K562 (cell line): ENCODE results near the gene SLIRP. TPM values are rescaled to one million over a fixed set of nuclear protein-coding genes. Genes with fewer than 3 reads are reported as not detected.

ENCODE experiments used
- ATF1 ChIP-seq, 2 experiments: fragments of 450-650 bp in 1 of 2; IDR thresholded peaks; 2 replicates each; pipeline ENCODE4 v1.6.1; 2016; ENCODE audit warnings: missing compliant biosample characterization in 1 of 2, missing genetic modification characterization in 1 of 2
- ATF3 ChIP-seq, 2 experiments: fragments of 450-650 bp in 1 of 2; sonication (generic) in 1 of 2; formaldehyde crosslinking in 1 of 2; IDR thresholded peaks in 1 of 2; conservative IDR thresholded peaks in 1 of 2; 2 replicates each; pipeline versions ENCODE4 v1.6.1 to v1.8.1; 2016 to 2023; ENCODE audit warnings: mild to moderate bottlenecking in 2 of 2, moderate library complexity in 2 of 2, inconsistent platforms in 1 of 2, missing genetic modification reagents in 1 of 2
- CBFA2T3 ChIP-seq: fragments of 450-650 bp; IDR thresholded peaks from 2 replicates; pipeline ENCODE4 v1.6.1; 2017
- CEBPG ChIP-seq, 3 experiments: fragments of 200-800 bp in 1 of 3; sonication (Bioruptor generic) in 1 of 3; sonication (generic) in 1 of 3; formaldehyde crosslinking in 1 of 3; IDR thresholded peaks in 2 of 3; conservative IDR thresholded peaks in 1 of 3; 2 replicates each; pipeline versions ENCODE4 v1.6.1 to v1.8.0; 2016 to 2022; ENCODE audit warnings: missing compliant biosample characterization in 2 of 3, missing genetic modification characterization in 2 of 3, mild to moderate bottlenecking in 1 of 3, missing genetic modification reagents in 1 of 3
- CREB1 ChIP-seq, 2 experiments: sonication (generic) in 1 of 2; formaldehyde crosslinking in 1 of 2; IDR thresholded peaks; 2 replicates each; pipeline versions ENCODE4 v1.6.1 to v1.8.0; 2012 to 2022; ENCODE audit warnings: inconsistent platforms in 1 of 2, mild to moderate bottlenecking in 1 of 2, missing genetic modification reagents in 1 of 2, moderate library complexity in 1 of 2
- E2F4 ChIP-seq: sonication (generic); formaldehyde crosslinking; IDR thresholded peaks from 2 replicates; pipeline ENCODE4 v1.8.0; 2022; ENCODE audit warnings: mild to moderate bottlenecking, low read depth, missing genetic modification reagents
- ETV1 ChIP-seq: fragments of 450-650 bp; conservative IDR thresholded peaks from 2 replicates; pipeline ENCODE4 v1.6.1; 2016; ENCODE audit warnings: missing genetic modification characterization, control low read depth, low read depth, missing compliant biosample characterization
- GATAD2B ChIP-seq: fragments of 450-650 bp; IDR thresholded peaks from 2 replicates; pipeline ENCODE4 v1.6.1; 2017; ENCODE audit warnings: mild to moderate bottlenecking, borderline replicate concordance
- HMG20B ChIP-seq: fragments of 250-450 bp; sonication (Bioruptor Pico); IDR thresholded peaks from 2 replicates; pipeline ENCODE4 v1.5.0; 2021; ENCODE audit warnings: mild to moderate bottlenecking
- KAT7 ChIP-seq: sonication (generic); formaldehyde crosslinking; IDR thresholded peaks from 2 replicates; pipeline ENCODE4 v1.8.0; 2022; ENCODE audit warnings: missing genetic modification reagents, mild to moderate bottlenecking, borderline replicate concordance
- LARP7 ChIP-seq: fragments of 450-650 bp; IDR thresholded peaks from 2 replicates; pipeline ENCODE4 v1.6.1; 2016
- NR2C2 ChIP-seq, 2 experiments: fragments of 200-800 bp in 1 of 2; sonication (Bioruptor generic) in 1 of 2; sonication (generic) in 1 of 2; formaldehyde crosslinking in 1 of 2; IDR thresholded peaks; 2 replicates each; pipeline versions ENCODE4 v1.6.1 to v1.8.0; 2016 to 2022; ENCODE audit warnings: mild to moderate bottlenecking in 1 of 2, missing compliant biosample characterization in 1 of 2, missing genetic modification characterization in 1 of 2, missing genetic modification reagents in 1 of 2
- PHF20 ChIP-seq: fragments of 450-650 bp; IDR thresholded peaks from 2 replicates; pipeline ENCODE4 v1.6.1; 2018; ENCODE audit not compliant: partially characterized antibody
- PKNOX1 ChIP-seq: fragments of 450-650 bp; IDR thresholded peaks from 2 replicates; pipeline ENCODE4 v1.6.1; 2016
- POLR2G ChIP-seq: fragments of 200-400 bp; formaldehyde crosslinking; IDR thresholded peaks from 2 replicates; pipeline ENCODE4 v1.6.1; 2017; ENCODE audit warnings: low read depth, mild to moderate bottlenecking, antibody characterized with exemption, low read length, moderate library complexity
- SIX5 ChIP-seq, 2 experiments: IDR thresholded peaks; 2 replicates each; pipeline ENCODE4 v1.6.1; 2011; ENCODE audit warnings: low read length in 2 of 2, borderline replicate concordance in 1 of 2, low read depth in 1 of 2, mild to moderate bottlenecking in 1 of 2, moderate library complexity in 1 of 2; ENCODE audit not compliant: insufficient read depth in 1 of 2
- U2AF1 ChIP-seq: fragments of 200-400 bp; formaldehyde crosslinking; optimal IDR thresholded peaks from 2 replicates; pipeline ENCODE3; 2017; ENCODE audit warnings: mild to moderate bottlenecking, low read depth, low read length, moderate library complexity
- ZBTB2 ChIP-seq: fragments of 450-650 bp; IDR thresholded peaks from 2 replicates; pipeline ENCODE4 v1.6.1; 2016; ENCODE audit warnings: antibody characterized with exemption
- ZNF239 ChIP-seq: fragments of 250-450 bp; sonication (Bioruptor Pico); IDR thresholded peaks from 2 replicates; pipeline ENCODE4 v1.4.0; 2020; ENCODE audit warnings: mild to moderate bottlenecking
- polyA plus RNA-seq, 8 experiments: library from polyadenylated mRNA; depleted of rRNA in 4 of 8; stranded (reverse) in 5 of 8; unstranded in 3 of 8; fragments of >200 nt; fragmentation: Nextera tagmentation in 2 of 8; fragmentation: Illumina TruSeq in 1 of 8; extraction: Ambion mirVana in 2 of 8; extraction: Trizol in 1 of 8; gene quantifications; 2 replicates each; pipeline versions ENCODE4 v1.2.1 to v1.2.3, GENCODE V29; 2011 to 2014; ENCODE audit warnings: inconsistent platforms in 1 of 8, missing spikeins in 1 of 8
- total RNA-seq, 7 experiments: library from RNA; depleted of rRNA in 6 of 7; stranded (reverse); fragments of >200 nt in 6 of 7; fragmentation: Illumina TruSeq in 2 of 7; extraction: Trizol in 2 of 7; gene quantifications; 2 replicates each; pipeline versions ENCODE4 v1.2.1 to v1.2.3, GENCODE V29; 2011 to 2021; ENCODE audit warnings: low replicate concordance in 1 of 7

The SLIRP gene
- total and polyA plus RNA-seq, 9 of the 15 experiments (the other 6 are each of a cell fraction or from before 2014, with no cell fraction given) = 251 to 1,905 (median 491) TPM

- TF ChIP-seq SIX5 (IDR thresholded peaks at IDR 0.05; ENCODE audit: borderline replicate concordance in 1 of 2, insufficient read depth in 1 of 2, low read depth in 1 of 2, low read length in 2 of 2) = peak; percentile 63 to 70; a peak in 3 of 4 replicates
- no peak for TF ChIP-seq PKNOX1
- TF ChIP-seq U2AF1 = no peak
- no peak for TF ChIP-seq ATF1 (CRISPR knock-in tag; IDR thresholded peaks at IDR 0.05)
- peak; percentile 51; the same call in 1 of the 2 replicates for TF ChIP-seq ATF1 (tag; IDR thresholded peaks at IDR 0.05)
- TF ChIP-seq CBFA2T3 = no peak
- no peak for TF ChIP-seq LARP7
- no peak for TF ChIP-seq E2F4 (CRISPR knock-in tag)
- no peak for TF ChIP-seq CREB1 (IDR thresholded peaks at IDR 0.05)
- peak; percentile 38; the same call in 1 of the 2 replicates for TF ChIP-seq CREB1 (CRISPR knock-in tag; IDR thresholded peaks at IDR 0.05)
- 0 out of 2 replicates have a peak, but pooled peaks have one; percentile 22 for TF ChIP-seq ZBTB2
- TF ChIP-seq PHF20 = no peak
- no peak for TF ChIP-seq GATAD2B
- TF ChIP-seq ZNF239 (CRISPR knock-in tag) = no peak
- no peak for TF ChIP-seq POLR2G
- TF ChIP-seq HMG20B (CRISPR knock-in tag) = no peak
- 0 out of 2 replicates have a peak, but pooled peaks have one; percentile 10 for TF ChIP-seq ATF3 (IDR thresholded peaks at IDR 0.05)
- TF ChIP-seq ATF3 (CRISPR knock-in tag; conservative IDR thresholded peaks at IDR 0.05) = no peak
- no peak for TF ChIP-seq ETV1
- TF ChIP-seq KAT7 = no peak
- no peak for TF ChIP-seq NR2C2 (CRISPR knock-in tag; IDR thresholded peaks at IDR 0.05)
- TF ChIP-seq NR2C2 (tag; IDR thresholded peaks at IDR 0.05) = peak; percentile 62; the same call in 1 of the 2 replicates
- TF ChIP-seq CEBPG (CRISPR knock-in tag; IDR thresholded peaks at IDR 0.05) = 0 out of 2 replicates have a peak, but pooled peaks have one; percentile 27
- peak; percentile 68 to 88 for TF ChIP-seq CEBPG (tag; conservative IDR thresholded peaks at IDR 0.05 in 1 of 2, IDR thresholded peaks at IDR 0.05 in 1 of 2)
These were observed 53.5 kb downstream of the SLIRP start (continued) for GRCh38 chr14:77761205-77761931.
